Measurements from ENCODE around the gene FAF2. TPM values are rescaled to one million over a fixed set of nuclear protein-coding genes. Genes with fewer than 3 reads are reported as not detected.

Gene FAF2
- total RNA-seq, 2 experiments from 2014 or later = 27.5 to 30.1 TPM

GRCh38 chr5:176553260-176554085 is 105.3 kb downstream of the FAF2 start:
- Mint-ChIP-seq H3K36me3 (ENCODE audit: low read depth) (no peaks in the 10 kb centered on the region), H3K27me3 (no peaks in the 10 kb centered on the region), H3K4me1 (ENCODE audit: low read depth) (peaks cover 46% of the 10 kb centered on the region), H3K27ac (peak overlapping the region; percentile 37), H3K4me3 (no peak overlapping the region), H3K9me3 (no peaks in the 10 kb centered on the region)
- CTCF ChIA-PET = interaction anchor here (0.9 kb wide), 1 partner anchor 24 kb away, joined by 3 read pairs; no protein-coding TSS in a partner anchor
- no peak for TF ChIP-seq CTCF (IDR thresholded peaks at IDR 0.05)
- POLR2A ChIA-PET = interaction anchor here (1.0 to 2.8 kb wide), 3 partner anchors 11 to 18 kb away, joined by 3 to 17 read pairs (median 14); partner anchors contain the start of gene RNF44
- Histone ChIP-seq H3K9me3 (ENCODE audit: control insufficient read depth in 1 of 2, insufficient read depth in 1 of 2, low read length in 2 of 2) (no peaks in the 10 kb centered on the region), H3K27ac (ENCODE audit: low read depth in 1 of 2, low read length in 2 of 2) (no peak overlapping the region), H3K36me3 (ENCODE audit: insufficient read depth, low read length) (no peaks in the 10 kb centered on the region), H3K27me3 (ENCODE audit: control insufficient read depth in 1 of 2, insufficient read depth in 2 of 2, low read length in 2 of 2) (no peaks in the 10 kb centered on the region), H3K4me3 (ENCODE audit: low read length) (no peak overlapping the region), H3K4me1 (ENCODE audit: insufficient read depth, low read length) (peaks cover 65% of the 10 kb centered on the region)
- peak in 1 of 14 experiments; percentile 13 for DNase-seq
- intact Hi-C loops (cut with DNase I, micrococcal nuclease) = no loop called here
- ATAC-seq (ENCODE audit: poor library complexity) = no peak

- no peaks in the 10 kb centered on the region for H3K36me3 Mint-ChIP-seq (ENCODE audit: low read depth)
- ChIA-PET CTCF (interaction anchor here (0.7 kb wide), 1 partner anchor 68 kb away, joined by 3 read pairs; no protein-coding TSS in a partner anchor), POLR2A (interaction anchor here (0.5 to 1.8 kb wide), 5 partner anchors 11 to 35 kb away, joined by 3 to 5 read pairs (median 3); partner anchors contain the start of gene RNF44)
- ATAC-seq (ENCODE audit: poor library complexity) (no peak), DNase-seq (no peak)
- no peak overlapping the region for H3K4me3 ChIP-seq (ENCODE audit: low read length)
- intact Hi-C loops (cut with DNase I, micrococcal nuclease) = no loop called here
- H3K9me3 Mint-ChIP-seq = no peaks in the 10 kb centered on the region
- no peak overlapping the region for H3K27ac ChIP-seq (ENCODE audit: low read depth in 1 of 2, low read length in 2 of 2)
- H3K4me3 Mint-ChIP-seq = no peak overlapping the region
- H3K9me3 ChIP-seq (ENCODE audit: control insufficient read depth in 1 of 2, insufficient read depth in 1 of 2, low read length in 2 of 2) = no peaks in the 10 kb centered on the region
- H3K4me1 Mint-ChIP-seq (ENCODE audit: low read depth) = peaks cover 57% of the 10 kb centered on the region
- no peak for TF ChIP-seq CTCF (IDR thresholded peaks at IDR 0.05)
- peaks cover 43% of the 10 kb centered on the region for H3K4me1 ChIP-seq (ENCODE audit: insufficient read depth, low read length)
- no peaks in the 10 kb centered on the region for H3K36me3 ChIP-seq (ENCODE audit: insufficient read depth, low read length)
- no peak overlapping the region for H3K27ac Mint-ChIP-seq
- H3K27me3 ChIP-seq (ENCODE audit: control insufficient read depth in 1 of 2, insufficient read depth in 2 of 2, low read length in 2 of 2) = no peaks in the 10 kb centered on the region
- no peaks in the 10 kb centered on the region for H3K27me3 Mint-ChIP-seq
These were observed 109.7 kb downstream of the FAF2 start for GRCh38 chr5:176557846-176558245.

Other genes with a start within 250 kb of the FAF2 start
- gene SIMC1, start 210.0 kb upstream of the FAF2 start, total RNA-seq = 10 to 100 TPM; 15.4 to 17.4 TPM
- gene KIAA1191, start 86.6 kb upstream of the FAF2 start, total RNA-seq = 10 to 100 TPM; 64.8 TPM
- 1 to 10 TPM; 3.2 to 4.4 TPM for gene ARL10, start 82.9 kb upstream of the FAF2 start, total RNA-seq
- 10 to 100 TPM; 12.0 to 14.5 TPM for gene NOP16, start 59.8 kb upstream of the FAF2 start, total RNA-seq
- 100 to 1,000 TPM in 1 of 2 experiments, 10 to 100 TPM in 1; 98.2 to 104 TPM for gene HIGD2A, start 59.6 kb upstream of the FAF2 start, total RNA-seq
- gene CLTB, start 31.8 kb upstream of the FAF2 start, total RNA-seq = 10 to 100 TPM; 69.5 to 73.2 TPM
- 100 to 1,000 TPM; 208 to 217 TPM for gene RNF44, start 89.0 kb downstream of the FAF2 start, total RNA-seq
- gene CDHR2, start 101.0 kb downstream of the FAF2 start, total RNA-seq = 1 to 10 TPM; 1.6 to 2.0 TPM
- under 1 TPM; 0.22 to 0.36 TPM for gene GPRIN1, start 161.8 kb downstream of the FAF2 start, total RNA-seq
- gene SNCB, start 182.1 kb downstream of the FAF2 start, total RNA-seq = not detected
- not detected for gene EIF4E1B, start 182.3 kb downstream of the FAF2 start, total RNA-seq
- gene TSPAN17, start 199.1 kb downstream of the FAF2 start, total RNA-seq = 1 to 10 TPM; 7.8 to 7.9 TPM